T-helper 2 cell treated with Interferon-gamma antibody and Interleukin-4, amounts not matched to agents 5 μg/mL and 100 μg/mL, for 36 hours (primary cell): ENCODE results near the gene DCHS2.

Experiments used
- DNase-seq: peaks from one replicate; pipeline ENCODE4 v3.0.0; 2021; ENCODE audit warnings: low spot score
- H3K27ac Mint-ChIP-seq: one replicate; pipeline ENCODE4 v1.8.0; 2021; ENCODE audit warnings: mild to moderate bottlenecking, mixed read lengths
- H3K27me3 Mint-ChIP-seq: one replicate; pipeline ENCODE4 v1.8.0; 2021; ENCODE audit warnings: low read depth, mixed read lengths
- H3K36me3 Mint-ChIP-seq: one replicate; pipeline ENCODE4 v1.8.0; 2021; ENCODE audit warnings: low read depth, mixed read lengths
- H3K4me1 Mint-ChIP-seq: one replicate; pipeline ENCODE4 v1.8.0; 2021; ENCODE audit warnings: low read depth, mixed read lengths
- H3K4me3 Mint-ChIP-seq: one replicate; pipeline ENCODE4 v1.8.0; 2022; ENCODE audit warnings: mild to moderate bottlenecking, moderate library complexity, mixed read lengths
- H3K9me3 Mint-ChIP-seq: one replicate; pipeline ENCODE4 v1.8.0; 2021; ENCODE audit warnings: mixed read lengths

The DCHS2 gene

GRCh38 chr4:154503598-154503997 is 12.0 kb upstream of the DCHS2 start:
- Mint-ChIP-seq H3K27me3 (peaks cover 27% of the 10 kb centered on the region), H3K36me3 (no peaks in the 10 kb centered on the region), H3K4me1 (no peaks in the 10 kb centered on the region), H3K27ac (no peak overlapping the region), H3K9me3 (no peaks in the 10 kb centered on the region), H3K4me3 (no peak overlapping the region)
- no peak for DNase-seq

DNA sequence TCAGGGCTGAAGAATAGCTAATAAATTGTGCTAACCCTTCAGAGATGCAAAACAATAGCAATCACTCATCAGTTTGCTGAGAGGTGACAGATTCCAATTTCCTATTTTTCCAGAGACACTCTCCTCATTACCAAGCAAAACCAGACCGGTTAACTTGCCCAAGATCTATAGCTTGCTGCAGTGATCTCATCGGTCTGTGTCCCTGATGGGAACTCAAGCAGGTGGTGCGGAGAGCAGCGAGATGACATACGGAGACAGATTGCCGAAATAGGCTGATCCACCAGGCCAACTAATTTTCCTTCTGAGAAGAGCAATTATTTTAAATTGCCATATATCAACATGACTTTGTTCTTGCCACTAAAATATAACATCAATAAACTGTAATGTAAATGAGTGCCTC is 10.5 kb upstream of the DCHS2 start:
- no peaks in the 10 kb centered on the region for H3K9me3 Mint-ChIP-seq
- no peak overlapping the region for H3K4me3 Mint-ChIP-seq
- no peaks in the 10 kb centered on the region for H3K36me3 Mint-ChIP-seq
- no peak for DNase-seq
- no peak overlapping the region for H3K27ac Mint-ChIP-seq
- H3K27me3 Mint-ChIP-seq = peaks cover 24% of the 10 kb centered on the region
- no peaks in the 10 kb centered on the region for H3K4me1 Mint-ChIP-seq

DNA sequence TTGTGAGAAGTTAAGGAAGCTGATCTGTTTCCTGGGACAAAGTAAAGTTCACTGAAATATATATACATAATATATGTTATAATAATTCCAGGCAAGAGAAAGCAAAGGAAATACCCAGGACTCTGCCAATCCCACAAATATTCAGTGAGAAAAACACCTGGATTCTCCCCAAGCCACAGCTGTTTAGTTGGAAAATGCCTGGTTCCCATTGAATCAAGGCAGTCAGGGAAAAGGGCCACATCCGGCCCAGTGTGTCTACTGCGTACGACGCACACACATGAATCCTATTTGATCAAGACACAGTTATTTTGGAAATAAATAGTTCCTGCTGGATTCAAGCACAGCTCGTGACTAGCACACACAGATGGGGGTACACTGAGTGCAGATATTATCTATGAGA is 6.3 kb upstream of the DCHS2 start:
- H3K4me3 Mint-ChIP-seq = no peak overlapping the region
- no peaks in the 10 kb centered on the region for H3K36me3 Mint-ChIP-seq
- H3K4me1 Mint-ChIP-seq = no peaks in the 10 kb centered on the region
- H3K9me3 Mint-ChIP-seq = no peaks in the 10 kb centered on the region
- DNase-seq = no peak
- H3K27me3 Mint-ChIP-seq = peaks cover 36% of the 10 kb centered on the region
- no peak overlapping the region for H3K27ac Mint-ChIP-seq

DNA sequence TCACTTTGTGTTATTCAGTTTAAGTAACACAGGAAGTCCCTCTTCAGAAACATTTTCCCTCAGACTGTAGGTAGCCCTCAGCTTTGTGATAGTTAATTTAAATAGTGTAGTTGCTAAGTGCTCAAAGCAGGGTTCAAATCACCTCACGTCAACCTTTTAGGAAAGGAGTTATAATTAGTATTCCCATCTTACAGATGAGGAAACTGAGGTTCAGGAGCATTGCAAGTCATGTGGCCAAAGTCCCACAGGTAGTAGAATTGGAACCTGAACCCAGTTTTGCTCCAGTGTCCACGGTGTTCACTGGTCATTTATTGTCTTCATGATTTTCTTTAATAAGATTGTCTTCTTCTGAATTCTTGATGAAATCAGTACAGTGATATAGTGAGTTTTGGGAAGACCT is 4.3 kb upstream of the DCHS2 start:
- no peak overlapping the region for H3K27ac Mint-ChIP-seq
- H3K36me3 Mint-ChIP-seq = no peaks in the 10 kb centered on the region

GRCh38 chr4:154492288-154492687 is 689 bp upstream of the DCHS2 start:
- H3K9me3 Mint-ChIP-seq = no peaks in the 10 kb centered on the region
- no peak for DNase-seq
- H3K27me3 Mint-ChIP-seq = peaks cover 73% of the 10 kb centered on the region
- no peak overlapping the region for H3K27ac Mint-ChIP-seq
- H3K4me3 Mint-ChIP-seq = peak overlapping the region; percentile 49
- H3K4me1 Mint-ChIP-seq = peaks cover 7% of the 10 kb centered on the region
- no peaks in the 10 kb centered on the region for H3K36me3 Mint-ChIP-seq

More for the DNA sequence above, 4.3 kb upstream of the DCHS2 start:
- H3K27me3 Mint-ChIP-seq = peaks cover 51% of the 10 kb centered on the region
- no peak overlapping the region for H3K4me3 Mint-ChIP-seq
- peaks cover 5% of the 10 kb centered on the region for H3K4me1 Mint-ChIP-seq
- H3K9me3 Mint-ChIP-seq = no peaks in the 10 kb centered on the region
- DNase-seq = no peak

- peak; percentile 13 for DNase-seq
- no peak overlapping the region for H3K27ac Mint-ChIP-seq
- H3K36me3 Mint-ChIP-seq = no peaks in the 10 kb centered on the region
- no peaks in the 10 kb centered on the region for H3K9me3 Mint-ChIP-seq
- peaks cover 7% of the 10 kb centered on the region for H3K4me1 Mint-ChIP-seq
- H3K27me3 Mint-ChIP-seq = peaks cover 72% of the 10 kb centered on the region
- H3K4me3 Mint-ChIP-seq = peak overlapping the region; percentile 68
Measured at GRCh38 chr4:154490583-154491340, 837 bp downstream of the DCHS2 start.

- no peak for DNase-seq
- Mint-ChIP-seq H3K27me3 (peaks cover 69% of the 10 kb centered on the region), H3K36me3 (no peaks in the 10 kb centered on the region), H3K9me3 (no peaks in the 10 kb centered on the region), H3K27ac (no peak overlapping the region), H3K4me1 (peaks cover 7% of the 10 kb centered on the region), H3K4me3 (no peak overlapping the region)
Measured at GRCh38 chr4:154490234-154490582, 1.4 kb downstream of the DCHS2 start.

- peaks cover 68% of the 10 kb centered on the region for H3K27me3 Mint-ChIP-seq
- H3K4me3 Mint-ChIP-seq = no peak overlapping the region
- H3K9me3 Mint-ChIP-seq = no peaks in the 10 kb centered on the region
- DNase-seq = no peak
- H3K36me3 Mint-ChIP-seq = no peaks in the 10 kb centered on the region
- no peak overlapping the region for H3K27ac Mint-ChIP-seq
- H3K4me1 Mint-ChIP-seq = peaks cover 7% of the 10 kb centered on the region
Measured at GRCh38 chr4:154489558-154490233, 1.9 kb downstream of the DCHS2 start.

DNA sequence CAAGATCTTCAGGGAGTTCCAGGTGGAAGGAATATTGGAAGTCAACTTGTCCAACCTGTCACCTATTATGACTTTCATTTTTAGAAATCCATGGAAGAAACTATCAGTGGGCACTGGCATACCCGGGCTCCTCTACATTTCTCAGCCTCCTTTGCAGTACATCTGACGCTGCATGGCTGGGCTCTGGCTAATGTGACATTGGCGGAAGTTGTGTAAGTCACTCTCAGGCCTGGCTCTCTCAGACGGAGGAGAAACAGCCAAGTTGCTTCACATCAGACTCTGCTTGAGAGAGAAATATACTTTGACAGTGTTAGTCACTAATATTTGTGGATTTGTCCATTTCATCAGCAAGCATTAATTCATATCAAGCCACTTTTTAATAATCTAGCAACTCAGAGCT is 4.5 kb downstream of the DCHS2 start:
- Mint-ChIP-seq H3K27ac (no peak overlapping the region), H3K4me3 (no peak overlapping the region), H3K27me3 (peaks cover 48% of the 10 kb centered on the region), H3K36me3 (no peaks in the 10 kb centered on the region), H3K9me3 (no peaks in the 10 kb centered on the region), H3K4me1 (peaks cover 7% of the 10 kb centered on the region)
- no peak for DNase-seq

DNA sequence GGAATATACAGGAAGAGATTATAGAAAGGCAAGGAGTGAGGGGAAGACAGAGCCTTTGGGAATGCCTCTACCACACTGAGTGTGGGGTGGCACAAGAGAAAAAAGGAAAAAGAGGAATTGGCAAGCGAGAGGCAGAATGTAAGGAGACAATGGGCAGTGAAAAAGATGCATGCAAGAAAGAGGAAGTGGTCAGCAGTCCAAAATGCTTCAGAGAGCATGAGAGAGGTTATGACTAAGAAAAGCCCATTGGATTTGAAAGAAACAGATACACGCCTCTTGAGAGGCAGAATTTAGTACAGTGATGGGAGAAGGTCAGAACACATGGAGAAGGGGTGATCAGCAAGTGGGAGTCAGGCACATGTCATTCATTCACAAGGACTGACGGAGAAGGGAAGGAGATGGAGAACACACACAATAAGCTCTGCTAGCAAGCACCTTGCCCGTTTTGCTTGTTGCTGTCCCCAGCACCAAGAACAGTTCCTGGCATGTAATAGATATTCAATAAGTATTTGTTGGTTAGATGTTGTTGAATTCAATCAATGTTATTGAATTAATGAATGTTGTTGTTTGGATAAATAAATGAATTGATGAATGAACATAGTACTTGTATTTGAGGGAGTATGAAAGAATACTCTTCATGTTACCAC is 6.3 kb downstream of the DCHS2 start:
- Mint-ChIP-seq H3K36me3 (no peaks in the 10 kb centered on the region), H3K4me3 (no peak overlapping the region), H3K27me3 (peaks cover 30% of the 10 kb centered on the region), H3K27ac (no peak overlapping the region), H3K9me3 (no peaks in the 10 kb centered on the region), H3K4me1 (no peaks in the 10 kb centered on the region)
- no peak for DNase-seq

- DNase-seq = no peak
Measured at GRCh38 chr4:154478547-154478946, 13.1 kb downstream of the DCHS2 start.

GRCh38 chr4:154478128-154478527 is 13.5 kb downstream of the DCHS2 start:
- no peak overlapping the region for H3K4me3 Mint-ChIP-seq
- peaks cover 4% of the 10 kb centered on the region for H3K4me1 Mint-ChIP-seq
- peaks cover 16% of the 10 kb centered on the region for H3K27me3 Mint-ChIP-seq
- H3K36me3 Mint-ChIP-seq = no peaks in the 10 kb centered on the region
- no peak for DNase-seq
- H3K9me3 Mint-ChIP-seq = no peaks in the 10 kb centered on the region
- H3K27ac Mint-ChIP-seq = no peak overlapping the region

More at GRCh38 chr4:154478547-154478946, 13.1 kb downstream of the DCHS2 start:
- Mint-ChIP-seq H3K36me3 (no peaks in the 10 kb centered on the region), H3K27me3 (peaks cover 16% of the 10 kb centered on the region), H3K9me3 (no peaks in the 10 kb centered on the region), H3K4me3 (no peak overlapping the region), H3K27ac (no peak overlapping the region), H3K4me1 (peaks cover 4% of the 10 kb centered on the region)

- no peak for DNase-seq
- Mint-ChIP-seq H3K36me3 (no peaks in the 10 kb centered on the region), H3K9me3 (no peaks in the 10 kb centered on the region), H3K4me1 (peaks cover 4% of the 10 kb centered on the region), H3K27me3 (peaks cover 19% of the 10 kb centered on the region), H3K27ac (no peak overlapping the region), H3K4me3 (no peak overlapping the region)
Measured at GRCh38 chr4:154476232-154476631, 15.4 kb downstream of the DCHS2 start.

DNA sequence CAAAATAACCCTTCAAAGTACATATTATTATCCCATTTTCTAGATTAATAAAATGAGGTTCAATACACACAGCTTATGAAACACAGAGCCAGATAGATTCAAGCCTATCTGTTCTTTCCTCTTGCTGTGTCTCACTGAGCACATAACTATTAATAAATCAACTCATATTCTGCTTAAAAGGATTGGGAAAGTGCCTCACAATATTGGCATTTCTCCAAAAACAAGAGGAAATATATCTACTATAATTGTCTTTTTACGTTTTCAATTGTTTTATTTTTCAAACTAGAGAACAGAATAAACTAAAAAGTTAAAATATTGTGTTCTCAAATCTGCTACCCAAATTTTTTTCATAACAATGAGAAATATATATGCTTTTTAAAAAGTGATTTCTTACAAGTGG is 15.8 kb downstream of the DCHS2 start:
- DNase-seq = no peak
- Mint-ChIP-seq H3K4me3 (no peak overlapping the region), H3K9me3 (no peaks in the 10 kb centered on the region), H3K4me1 (peaks cover 4% of the 10 kb centered on the region), H3K27ac (no peak overlapping the region), H3K27me3 (peaks cover 19% of the 10 kb centered on the region), H3K36me3 (no peaks in the 10 kb centered on the region)
